ENCODE results near the gene GRIN2A. TPM values are rescaled to one million over a fixed set of nuclear protein-coding genes. Genes with fewer than 3 reads are reported as not detected.

Gene GRIN2A
- polyA plus RNA-seq, 1 donor from 2014 or later: 0.11 TPM

- H3K9ac ChIP-seq (ENCODE audit: low read length): no peak overlapping the region
- no peak for TF ChIP-seq REST (IDR thresholded peaks at IDR 0.05; ENCODE audit: borderline replicate concordance)
- no peak for TF ChIP-seq CTCF (IDR thresholded peaks at IDR 0.05; ENCODE audit: poor library complexity, severe bottlenecking)
- no peak for TF ChIP-seq SMC3 (conservative IDR thresholded peaks at IDR 0.05; ENCODE audit: poor library complexity)
- no peak for TF ChIP-seq EZH2 (IDR thresholded peaks at IDR 0.05; ENCODE audit: borderline replicate concordance, insufficient read depth, low read length, poor library complexity, severe bottlenecking)
- no peak for TF ChIP-seq RAD21 (conservative IDR thresholded peaks at IDR 0.05)
- no peak for TF ChIP-seq TAF1 (IDR thresholded peaks at IDR 0.05; ENCODE audit: low read depth)
- no peak for TF ChIP-seq POLR2AphosphoS5 (IDR thresholded peaks at IDR 0.05)
- TF ChIP-seq EP300 (conservative IDR thresholded peaks at IDR 0.05; ENCODE audit: poor library complexity, severe bottlenecking): no peak
- no peak for TF ChIP-seq MXI1 (conservative IDR thresholded peaks at IDR 0.05; ENCODE audit: poor library complexity, severe bottlenecking)
- no peaks in the 10 kb centered on the region for H3K79me2 ChIP-seq (replicated peaks; ENCODE audit: insufficient read depth, low read length)
- no peak overlapping the region for H3K4me3 ChIP-seq (ENCODE audit: low read length)
- no peaks in the 10 kb centered on the region for H3F3A ChIP-seq (ENCODE audit: insufficient read depth, low read length, poor library complexity, severe bottlenecking)
- no peaks in the 10 kb centered on the region for H3K9me3 ChIP-seq (ENCODE audit: low read length)
- H3K27me3 ChIP-seq (ENCODE audit: insufficient read depth, low read depth, low read length): no peaks in the 10 kb centered on the region
- H4K20me1 ChIP-seq (ENCODE audit: insufficient read depth): no peaks in the 10 kb centered on the region
- H3K36me3 ChIP-seq (ENCODE audit: insufficient read depth, low read length): no peaks in the 10 kb centered on the region
- no peak overlapping the region for H3K4me2 ChIP-seq (ENCODE audit: low read length)
- H3K9me2 ChIP-seq (ENCODE audit: insufficient read depth, low read length): no peaks in the 10 kb centered on the region
- no peak overlapping the region for H2AFZ ChIP-seq (ENCODE audit: low read depth, low read length)
- no peak overlapping the region for H3K27ac ChIP-seq (ENCODE audit: low read length)
These were observed 380.1 kb downstream of the GRIN2A start for GRCh38 chr16:9802160-9802559.

- Histone ChIP-seq H3K79me2 (replicated peaks; ENCODE audit: insufficient read depth, low read length) (no peaks in the 10 kb centered on the region), H3K4me3 (ENCODE audit: low read length) (no peak overlapping the region), H3K9me3 (ENCODE audit: low read length) (no peaks in the 10 kb centered on the region), H3K9ac (ENCODE audit: low read length) (no peak overlapping the region), H3F3A (ENCODE audit: insufficient read depth, low read length, poor library complexity, severe bottlenecking) (no peaks in the 10 kb centered on the region), H3K27ac (ENCODE audit: low read length) (no peak overlapping the region), H3K27me3 (ENCODE audit: insufficient read depth, low read depth, low read length) (no peaks in the 10 kb centered on the region), H4K20me1 (ENCODE audit: insufficient read depth) (no peaks in the 10 kb centered on the region), H3K9me2 (ENCODE audit: insufficient read depth, low read length) (no peaks in the 10 kb centered on the region), H2AFZ (ENCODE audit: low read depth, low read length) (no peak overlapping the region), H3K36me3 (ENCODE audit: insufficient read depth, low read length) (no peaks in the 10 kb centered on the region), H3K4me2 (ENCODE audit: low read length) (no peak overlapping the region)
- TF ChIP-seq MXI1 (conservative IDR thresholded peaks at IDR 0.05; ENCODE audit: poor library complexity, severe bottlenecking): no peak
- TF ChIP-seq REST (IDR thresholded peaks at IDR 0.05; ENCODE audit: borderline replicate concordance): no peak
- no peak for TF ChIP-seq RAD21 (conservative IDR thresholded peaks at IDR 0.05)
- no peak for TF ChIP-seq SMC3 (conservative IDR thresholded peaks at IDR 0.05; ENCODE audit: poor library complexity)
- TF ChIP-seq EZH2 (IDR thresholded peaks at IDR 0.05; ENCODE audit: borderline replicate concordance, insufficient read depth, low read length, poor library complexity, severe bottlenecking): no peak
- no peak for TF ChIP-seq CTCF (IDR thresholded peaks at IDR 0.05; ENCODE audit: poor library complexity, severe bottlenecking)
- TF ChIP-seq TAF1 (IDR thresholded peaks at IDR 0.05; ENCODE audit: low read depth): no peak
These were observed 380.6 kb downstream of the GRIN2A start for GRCh38 chr16:9801651-9802050.
